KOPT-K1 (cell line): ENCODE results near the gene NBPF11.
A peak's percentile ranks its signal among the peaks of the same experiment; 100 is the strongest.
"Not testable (repeated sequence)": the region's sequence is repeated elsewhere in the genome, so short reads cannot be mapped to it uniquely, and the experiment has no call there.

Experiments
- H3K27ac ChIP-seq: fragments of 200-600 bp; sonication (generic); 2 replicates; pipeline ENCODE4 v1.5.1; 2016; ENCODE audit warnings: antibody characterized with exemption, mild to moderate bottlenecking, low read depth, low read length; ENCODE audit not compliant: poor library complexity, severe bottlenecking
- H3K36me3 ChIP-seq: fragments of 200-600 bp; sonication (generic); 2 replicates; pipeline ENCODE4 v1.5.1; 2017; ENCODE audit warnings: antibody characterized with exemption, mild to moderate bottlenecking, low read length, moderate library complexity; ENCODE audit not compliant: insufficient read depth
- H3K9me3 ChIP-seq: fragments of 200-600 bp; sonication (generic); 2 replicates; pipeline ENCODE4 v1.5.1; 2017; ENCODE audit warnings: antibody characterized with exemption, low read length, mild to moderate bottlenecking; ENCODE audit not compliant: insufficient read depth, poor library complexity, severe bottlenecking

Gene NBPF11

GRCh38 chr1:148158341-148159003 lies 6.4 kb upstream of the NBPF11 start:
- Histone ChIP-seq H3K9me3 (no peaks in the 10 kb centered on the region), H3K27ac (no peak overlapping the region), H3K36me3 (no peaks in the 10 kb centered on the region)

GRCh38 chr1:148157803-148158202 lies 5.7 kb upstream of the NBPF11 start:
- not testable (repeated sequence) for H3K36me3 ChIP-seq, H3K9me3 ChIP-seq, H3K27ac ChIP-seq

GRCh38 chr1:148155494-148156275 lies 3.6 kb upstream of the NBPF11 start:
- H3K9me3 ChIP-seq, H3K27ac ChIP-seq, H3K36me3 ChIP-seq: not testable (repeated sequence)

GRCh38 chr1:148152795-148153194 lies 714 bp upstream of the NBPF11 start:
- H3K9me3 ChIP-seq, H3K36me3 ChIP-seq, H3K27ac ChIP-seq: not testable (repeated sequence)

- not testable (repeated sequence) for H3K36me3 ChIP-seq, H3K9me3 ChIP-seq
- H3K27ac ChIP-seq = peak overlapping the region; percentile 71
Observed at GRCh38 chr1:148151371-148151819, 686 bp downstream of the NBPF11 start.

GRCh38 chr1:148150945-148151344 lies 1.1 kb downstream of the NBPF11 start:
- H3K36me3 ChIP-seq, H3K9me3 ChIP-seq: not testable (repeated sequence)
- H3K27ac ChIP-seq = peak overlapping the region; percentile 71

- not testable (repeated sequence) for H3K36me3 ChIP-seq, H3K9me3 ChIP-seq, H3K27ac ChIP-seq
Observed at GRCh38 chr1:148150014-148150413, 2.1 kb downstream of the NBPF11 start.

GRCh38 chr1:148149050-148149815 lies 2.8 kb downstream of the NBPF11 start:
- not testable (repeated sequence) for H3K9me3 ChIP-seq, H3K27ac ChIP-seq

GRCh38 chr1:148147052-148147838 lies 4.8 kb downstream of the NBPF11 start:
- H3K36me3 ChIP-seq, H3K27ac ChIP-seq, H3K9me3 ChIP-seq: not testable (repeated sequence)

More at GRCh38 chr1:148149050-148149815, 2.8 kb downstream of the NBPF11 start:
- H3K36me3 ChIP-seq = not testable (repeated sequence)

- not testable (repeated sequence) for H3K27ac ChIP-seq, H3K9me3 ChIP-seq, H3K36me3 ChIP-seq
Observed at GRCh38 chr1:148146191-148146997, 5.7 kb downstream of the NBPF11 start.

GRCh38 chr1:148143223-148143622 lies 8.9 kb downstream of the NBPF11 start:
- not testable (repeated sequence) for H3K36me3 ChIP-seq, H3K9me3 ChIP-seq, H3K27ac ChIP-seq

GRCh38 chr1:148141936-148142335 lies 10.1 kb downstream of the NBPF11 start:
- H3K9me3 ChIP-seq, H3K36me3 ChIP-seq, H3K27ac ChIP-seq: not testable (repeated sequence)

GRCh38 chr1:148138606-148139005 lies 13.5 kb downstream of the NBPF11 start:
- not testable (repeated sequence) for H3K36me3 ChIP-seq, H3K27ac ChIP-seq, H3K9me3 ChIP-seq

GRCh38 chr1:148122341-148122740 lies 29.7 kb downstream of the NBPF11 start:
- H3K27ac ChIP-seq, H3K9me3 ChIP-seq, H3K36me3 ChIP-seq: not testable (repeated sequence)
